ENCODE results near the gene ARVCF.

Gene ARVCF

GRCh38 chr22:20053407-20054033, 36.9 kb upstream of the ARVCF start:
- DNase-seq: no peak

GRCh38 chr22:20052309-20053259, 36.0 kb upstream of the ARVCF start:
- DNase-seq: no peak

DNA sequence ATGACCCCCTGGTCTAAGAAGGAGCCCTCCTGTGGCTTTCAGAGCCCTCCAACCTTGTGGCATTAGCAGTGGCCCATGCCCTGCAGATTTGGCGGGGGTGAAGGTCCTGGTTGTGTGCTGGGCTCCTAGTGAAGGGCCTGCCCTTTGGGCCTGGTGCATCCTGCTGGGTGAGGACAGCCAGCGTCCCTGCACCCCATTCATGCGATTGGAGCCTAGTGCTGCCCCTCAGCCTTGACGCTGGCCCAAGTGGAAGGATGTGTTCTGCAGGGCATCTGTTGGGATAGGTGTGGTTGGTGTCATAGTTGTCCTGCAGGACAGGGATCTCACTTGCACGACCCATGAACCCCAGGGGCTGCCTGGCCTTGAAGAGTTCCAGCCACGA, 35.3 kb upstream of the ARVCF start:
- no peak for DNase-seq

- DNase-seq: no peak
Measured at GRCh38 chr22:20046730-20047129, 30.1 kb upstream of the ARVCF start.

DNA sequence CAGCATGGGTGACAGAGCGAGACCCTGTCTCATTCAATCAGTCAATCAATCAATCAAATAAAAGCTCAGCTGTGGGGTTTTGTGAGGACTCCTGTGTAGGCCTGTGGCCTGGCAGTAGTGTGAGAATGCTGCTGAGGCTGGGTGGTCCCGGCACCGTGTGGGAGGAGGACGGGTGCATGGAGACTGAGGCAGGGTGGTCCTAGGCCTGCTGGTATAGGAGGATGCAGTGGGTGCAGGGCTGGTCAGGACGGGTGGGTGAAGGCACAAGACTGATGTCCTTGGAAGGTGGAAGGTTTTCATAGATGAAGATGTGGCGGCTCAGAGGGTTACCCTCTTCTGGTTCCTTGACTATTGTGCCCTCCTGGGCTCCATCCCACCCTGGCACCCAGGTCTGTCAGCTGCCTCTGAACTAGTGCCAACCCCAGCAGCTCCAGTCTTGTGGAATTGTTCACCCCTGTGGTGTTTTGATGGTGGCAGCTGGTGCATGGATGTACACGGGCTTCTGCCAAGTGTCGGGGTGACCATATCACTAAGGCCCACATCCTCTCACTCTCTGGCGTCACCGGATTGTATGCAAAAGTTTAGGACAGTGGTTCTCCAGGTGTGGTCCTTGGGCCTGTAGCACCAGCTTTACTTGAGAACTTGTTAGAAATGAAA, 28.0 kb upstream of the ARVCF start:
- DNase-seq: peak; percentile 39

DNA sequence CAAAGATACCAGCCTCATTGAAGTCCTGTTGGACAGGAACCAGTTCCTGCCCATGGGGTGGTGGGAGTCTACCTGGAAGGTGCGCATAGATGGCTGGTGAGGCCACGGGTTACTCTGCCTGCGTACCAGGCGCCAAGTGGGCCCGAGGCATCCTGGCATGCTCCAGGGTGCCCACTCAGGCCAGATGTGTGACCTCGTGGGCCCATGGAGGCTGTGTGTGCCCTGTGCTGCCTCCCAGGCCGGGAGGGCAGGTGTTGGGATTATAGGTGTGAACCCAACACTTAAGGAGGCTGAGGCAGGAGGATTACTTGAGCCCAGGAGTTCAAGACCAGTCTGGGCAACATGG, 27.3 kb upstream of the ARVCF start:
- DNase-seq: no peak

DNA sequence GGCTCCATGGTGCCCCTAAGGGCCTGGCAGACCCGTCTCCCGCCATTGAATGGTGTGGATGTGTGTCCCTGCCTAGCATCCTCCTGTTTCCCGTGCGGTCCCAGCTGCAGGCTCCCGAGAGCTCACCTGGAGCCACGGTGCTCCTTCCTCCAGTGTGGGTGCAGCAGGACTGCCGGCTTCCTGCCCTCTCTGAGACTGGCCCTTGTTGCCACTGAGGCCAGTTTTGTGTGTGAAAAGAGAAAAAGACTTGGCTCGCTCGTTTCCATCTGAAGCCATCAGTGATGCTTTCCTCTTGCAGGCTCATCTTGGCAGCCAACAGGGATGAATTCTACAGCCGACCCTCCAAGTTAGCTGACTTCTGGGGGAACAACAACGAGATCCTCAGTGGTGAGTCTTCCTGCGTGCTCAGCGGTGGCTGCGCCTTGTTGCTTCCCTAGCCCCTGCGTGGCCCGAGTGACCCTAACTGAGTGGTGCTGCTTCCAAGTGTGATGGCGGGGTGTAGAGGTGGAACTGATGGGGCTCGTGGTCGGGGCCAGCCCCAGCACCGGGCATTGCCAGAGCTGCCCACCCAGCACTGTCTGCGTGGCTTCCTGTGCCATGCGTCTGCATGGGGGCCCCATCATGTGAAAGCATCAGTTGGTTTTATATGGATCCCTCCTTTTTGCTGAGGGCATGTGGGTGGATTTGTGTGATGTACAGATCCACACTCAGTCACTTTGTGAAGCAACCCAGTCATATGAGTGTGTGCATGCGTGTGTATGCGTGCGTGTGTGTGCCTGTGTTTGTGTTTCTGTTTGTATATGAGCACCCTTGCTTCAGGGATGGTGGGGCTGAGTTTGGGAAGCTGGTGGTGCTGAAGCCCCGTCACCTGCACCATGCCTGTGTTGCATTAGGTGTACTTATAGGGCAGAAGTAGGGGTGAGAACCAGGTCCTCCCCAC, 26.7 kb upstream of the ARVCF start:
- no peak for DNase-seq

DNA sequence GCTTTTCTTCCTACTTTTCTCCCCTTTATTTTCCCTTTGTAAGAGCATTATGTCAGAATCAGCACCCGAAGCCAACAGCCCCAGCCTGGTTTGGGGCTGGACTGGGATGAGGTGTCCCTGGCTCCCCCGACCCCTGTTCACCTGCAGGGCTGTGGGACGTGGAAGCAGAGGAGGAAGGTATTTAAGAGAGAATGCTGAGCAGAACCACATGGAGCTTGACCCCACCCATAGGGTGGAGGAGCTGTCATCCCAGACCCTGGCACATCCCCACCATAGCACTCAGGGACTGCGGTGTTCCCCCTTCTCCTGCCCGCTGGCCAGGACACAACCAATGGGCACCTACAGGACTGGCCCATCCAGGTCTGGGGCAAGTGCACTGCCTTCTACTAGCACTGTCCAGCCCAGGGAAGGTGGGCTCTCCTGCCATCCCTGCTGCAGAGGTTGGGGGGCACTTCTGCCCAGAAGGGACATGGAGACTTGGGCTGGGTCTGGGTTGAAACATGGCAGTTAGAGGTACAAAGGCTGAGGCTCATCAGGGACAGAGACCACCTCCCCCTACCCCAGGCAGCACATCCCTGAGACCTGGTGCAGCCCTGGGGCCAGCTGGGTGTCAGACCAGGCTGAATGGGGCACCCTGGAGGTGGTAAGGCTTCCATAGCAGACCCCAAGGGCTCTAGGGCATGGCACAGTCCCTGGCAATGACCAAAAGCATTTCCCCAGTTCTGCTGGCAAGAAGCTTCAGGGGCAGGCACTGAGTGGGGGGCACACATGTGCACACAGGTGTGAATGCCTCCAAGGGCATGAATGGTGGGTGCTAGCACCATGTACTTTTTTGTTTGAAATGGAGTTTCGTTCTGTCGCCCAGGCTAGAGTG, 23.9 kb upstream of the ARVCF start:
- DNase-seq: no peak

DNA sequence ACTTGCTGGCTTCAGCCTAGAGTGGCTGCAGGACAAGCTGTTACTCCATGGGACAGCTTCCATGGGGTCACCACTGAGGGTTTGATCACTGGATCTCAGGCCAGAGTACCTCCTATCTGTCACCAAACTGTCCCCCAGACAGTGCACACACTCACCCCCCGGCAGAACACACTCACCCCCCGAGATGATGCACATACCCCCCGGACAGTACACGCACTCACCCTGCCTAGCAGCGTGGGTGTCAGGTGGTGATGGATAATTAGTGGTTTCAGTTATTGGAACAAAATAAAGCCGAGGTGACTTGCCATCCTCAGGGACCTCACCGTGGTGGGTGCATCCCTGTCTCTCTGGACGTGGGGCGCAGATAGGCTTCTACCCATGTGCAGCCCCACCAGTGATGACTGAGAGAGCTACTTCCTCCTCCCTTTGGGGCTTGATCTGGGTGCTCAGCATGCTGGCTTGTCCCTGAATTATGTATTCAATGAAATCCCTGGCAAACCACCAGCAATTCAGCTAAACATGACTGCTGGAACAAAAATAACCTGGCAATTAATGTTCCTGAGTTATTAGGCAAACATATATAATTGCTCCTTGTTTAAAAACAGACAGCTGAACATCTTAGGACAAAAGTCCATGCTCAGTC, 23.2 kb upstream of the ARVCF start:
- DNase-seq: no peak

GRCh38 chr22:20038574-20038973, 22.0 kb upstream of the ARVCF start:
- no peak for DNase-seq

DNA sequence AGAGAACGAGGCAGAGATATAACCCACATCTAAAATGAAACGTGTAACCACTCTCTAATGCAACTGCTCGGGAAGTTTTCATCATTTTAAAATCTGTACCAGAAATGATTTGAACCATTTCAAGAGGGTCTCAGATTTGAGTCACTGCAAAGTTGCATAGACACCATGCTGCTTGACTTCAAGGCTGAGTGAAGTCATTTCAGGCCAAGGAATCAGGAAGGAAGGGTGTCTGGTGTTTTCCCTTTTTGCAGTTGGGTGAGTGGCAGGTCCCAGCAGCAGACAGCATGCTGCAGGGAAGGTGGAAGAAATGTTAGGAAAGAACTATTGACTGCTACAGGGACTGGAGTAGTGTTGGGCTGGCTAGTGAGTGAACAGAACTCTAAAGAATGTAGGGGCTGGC, 20.8 kb upstream of the ARVCF start:
- DNase-seq: no peak

DNA sequence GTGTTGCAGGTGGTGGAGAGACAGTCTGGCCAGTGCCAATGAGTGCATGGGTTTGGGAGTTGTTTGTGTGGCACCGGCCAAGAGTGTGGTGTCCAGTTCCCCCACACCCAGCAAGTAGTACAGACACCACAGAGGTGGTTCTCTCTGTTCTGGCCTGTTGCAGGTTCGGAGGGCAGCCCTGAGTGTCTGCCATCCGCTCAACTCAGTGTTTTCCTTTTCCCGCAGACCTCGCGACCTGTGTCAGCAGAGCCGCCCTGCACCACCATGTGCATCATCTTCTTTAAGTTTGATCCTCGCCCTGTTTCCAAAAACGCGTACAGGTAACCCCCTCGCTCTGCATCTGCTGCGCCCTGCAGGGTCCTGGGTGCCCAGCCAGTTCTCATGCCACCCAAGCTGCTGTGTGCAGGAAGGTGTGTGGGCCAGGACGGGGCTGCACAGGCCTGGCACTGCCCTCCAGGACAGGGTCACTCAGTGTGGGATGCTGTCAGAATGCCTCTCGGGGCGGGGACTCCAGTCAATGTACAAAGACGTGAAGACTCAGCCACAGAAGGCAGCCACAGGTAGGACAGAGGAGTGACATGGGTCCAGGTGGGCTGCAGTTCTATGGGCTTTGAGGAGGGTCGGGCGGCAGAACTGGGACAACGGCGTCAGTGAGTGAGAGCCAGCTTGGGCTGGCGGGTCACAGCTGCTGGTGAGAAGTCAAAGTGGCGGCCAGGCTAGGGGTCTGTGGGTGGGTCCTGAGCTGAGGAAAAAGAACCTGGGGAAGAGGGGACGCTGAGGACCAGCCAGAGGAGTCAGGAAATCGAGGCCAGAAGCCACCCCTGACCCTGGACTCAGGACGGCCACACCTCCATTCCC, 20.1 kb upstream of the ARVCF start:
- DNase-seq: no peak

DNA sequence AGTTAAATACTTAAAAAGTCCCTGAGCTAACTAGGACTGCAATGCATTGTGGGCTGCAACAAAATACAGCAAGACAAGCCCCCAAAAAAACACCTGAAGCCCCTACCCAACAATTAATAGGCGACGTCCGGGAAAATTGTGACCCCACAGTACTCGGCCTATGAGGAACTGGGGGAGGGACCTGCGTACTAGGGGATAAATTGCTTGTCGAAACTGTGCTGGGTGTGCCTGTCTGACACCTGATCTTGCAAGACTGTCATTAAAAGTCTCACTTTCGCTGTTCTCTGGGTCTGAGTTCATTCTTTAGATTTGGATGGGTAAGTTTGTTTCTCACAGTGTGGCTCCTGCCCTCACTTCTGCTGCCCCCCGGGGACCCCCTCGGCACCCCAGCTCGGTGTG, 19.5 kb upstream of the ARVCF start:
- no peak for DNase-seq

GRCh38 chr22:20035375-20036083, 18.9 kb upstream of the ARVCF start:
- no peak for DNase-seq

GRCh38 chr22:20034143-20034542, 17.5 kb upstream of the ARVCF start:
- no peak for DNase-seq

GRCh38 chr22:20033045-20033706, 16.6 kb upstream of the ARVCF start:
- no peak for DNase-seq

DNA sequence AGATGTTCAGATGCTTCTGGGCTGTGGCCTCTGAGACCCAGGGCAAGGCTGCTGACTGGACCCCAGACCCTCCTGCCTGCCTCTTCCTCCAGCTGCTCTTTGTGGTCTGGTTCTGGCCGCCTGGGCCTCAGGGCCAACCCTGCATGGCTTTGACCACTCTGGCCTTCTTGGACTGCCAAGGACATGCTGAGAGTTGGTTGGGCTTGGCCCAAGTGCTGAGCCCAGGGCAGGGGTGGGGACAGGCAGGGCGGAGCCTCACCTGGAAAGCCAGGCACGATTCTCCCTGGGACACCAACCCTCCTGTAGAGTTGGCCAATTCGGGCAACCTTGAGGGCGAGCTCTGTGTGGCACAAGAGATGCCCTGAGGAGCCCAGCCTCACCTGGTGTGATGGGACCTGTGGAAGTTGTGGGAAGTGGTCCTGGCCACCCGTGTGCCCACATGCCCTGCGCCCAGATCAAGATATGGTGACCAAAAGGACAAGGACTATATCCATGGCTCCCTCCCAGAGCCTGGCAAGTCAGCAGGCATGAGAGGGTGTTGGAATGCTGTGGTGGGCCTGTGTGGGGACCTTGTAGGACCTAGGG, 15.9 kb upstream of the ARVCF start:
- DNase-seq: no peak

DNA sequence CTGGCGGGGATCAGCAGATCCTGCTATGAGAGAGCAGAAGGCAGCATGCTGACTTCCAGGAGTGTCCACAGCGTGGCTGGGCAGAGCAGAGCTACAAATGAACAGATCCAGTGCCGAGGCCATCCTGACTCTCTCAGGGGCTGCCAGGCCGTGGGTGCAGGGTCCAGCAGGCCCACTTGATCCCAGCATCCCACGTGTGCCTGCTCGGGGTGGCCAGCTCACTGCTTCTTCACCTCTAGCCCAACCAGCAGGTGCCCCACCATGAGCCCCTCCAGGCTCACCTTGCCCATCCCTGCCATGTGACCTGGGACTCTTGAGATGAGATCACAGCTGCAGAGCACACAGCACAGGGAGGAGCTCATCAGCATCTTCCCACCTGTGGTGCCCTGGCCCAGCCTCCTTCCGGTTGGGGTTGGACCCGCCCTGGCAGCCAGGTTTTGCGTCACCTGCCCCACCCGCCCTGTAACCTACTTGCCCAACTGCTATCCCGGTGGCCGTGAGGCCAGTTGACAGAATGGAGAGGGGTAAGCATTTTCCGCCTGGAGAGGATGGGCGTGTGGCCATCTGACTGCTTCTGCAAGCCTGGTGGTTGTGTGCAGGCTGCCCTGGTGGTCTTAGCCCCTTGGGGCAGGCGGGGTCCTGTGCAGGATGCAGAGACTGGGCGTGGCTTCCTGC, 15.2 kb upstream of the ARVCF start:
- no peak for DNase-seq
